Measurements from ENCODE around the gene INF2.

DNA sequence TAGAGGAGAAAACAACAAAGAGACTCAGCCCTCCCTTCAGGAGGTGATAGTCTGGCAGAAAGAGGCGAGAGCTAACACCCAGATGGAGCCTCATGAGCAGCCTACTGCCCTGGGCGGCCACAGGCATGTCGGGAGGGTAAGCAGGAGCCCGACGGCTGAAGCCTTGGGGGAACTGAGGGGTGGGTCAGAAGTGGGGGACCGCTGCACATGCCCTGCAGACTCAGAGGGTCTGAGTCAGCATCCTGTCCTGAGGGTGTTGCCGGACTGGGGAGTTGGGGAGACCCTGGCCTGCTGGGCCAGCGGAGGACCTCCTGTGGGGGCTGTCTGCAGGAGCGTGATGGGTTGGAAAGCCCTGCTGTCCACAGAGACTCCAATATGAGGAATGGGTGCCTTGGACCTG lies 15.9 kb upstream of the INF2 start:
- TF ChIP-seq HDGF (IDR thresholded peaks at IDR 0.05; ENCODE audit: borderline replicate concordance) (no peak), L3MBTL2 (conservative IDR thresholded peaks at IDR 0.05) (no peak), FOXM1 (IDR thresholded peaks at IDR 0.05; ENCODE audit: borderline replicate concordance) (no peak), ARNT (IDR thresholded peaks at IDR 0.05) (no peak), BHLHE40 (IDR thresholded peaks at IDR 0.05; ENCODE audit: borderline replicate concordance) (no peak), ZNF384 (IDR thresholded peaks at IDR 0.05) (no peak), SP1 (IDR thresholded peaks at IDR 0.05) (no peak), NFRKB (IDR thresholded peaks at IDR 0.05) (no peak), FOXA1 (IDR thresholded peaks at IDR 0.05) (no peak)

All from HEK293T (cell line).